ENCODE data around the gene TMEM208.

DNA sequence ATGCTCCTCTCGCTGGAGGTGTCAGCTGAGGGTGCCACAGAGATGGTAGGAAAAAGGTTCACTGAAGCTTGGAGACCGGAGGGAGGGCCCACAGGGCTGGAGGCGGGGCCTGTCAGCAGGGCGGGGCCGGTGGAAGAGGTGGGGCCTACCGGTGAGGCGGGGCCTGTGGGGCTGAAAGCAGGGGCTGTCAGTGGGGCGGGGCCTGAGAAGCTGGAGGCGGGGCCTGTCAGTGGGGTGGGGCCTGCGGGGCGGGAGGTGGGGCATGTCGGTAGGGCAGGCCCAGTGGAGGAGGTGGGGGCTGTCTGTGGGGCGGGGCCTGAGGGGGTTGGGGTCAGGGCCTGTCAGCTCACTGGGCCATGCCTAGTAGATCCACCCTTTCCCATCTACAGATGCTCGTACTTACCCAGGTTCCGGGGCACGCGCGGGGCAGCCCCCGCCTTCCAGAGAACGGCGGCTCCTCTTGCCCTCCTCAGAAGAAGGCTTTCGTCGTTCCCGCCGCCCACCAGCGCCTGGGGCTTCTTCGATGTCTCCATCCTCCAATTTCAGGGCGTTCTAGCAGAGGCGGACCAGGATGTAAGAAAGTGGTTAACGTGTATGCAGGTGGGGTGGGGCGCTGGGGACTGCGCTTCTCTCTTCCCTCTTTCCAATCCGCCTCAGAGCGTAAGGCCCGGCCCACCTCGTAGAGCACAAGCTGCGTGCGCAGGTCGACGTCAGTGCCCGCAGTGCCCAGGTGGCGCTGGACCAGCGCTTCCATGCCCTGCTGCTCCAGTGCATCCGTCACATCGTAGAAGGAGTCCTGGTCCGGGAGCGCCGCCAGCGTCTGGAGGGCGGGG, 9.8 kb downstream of the TMEM208 start:
- TF ChIP-seq CTCF (IDR thresholded peaks at IDR 0.05; ENCODE audit: insufficient read depth, low read depth, low read length): no peak
- no peak for TF ChIP-seq EZH2 (IDR thresholded peaks at IDR 0.05; ENCODE audit: insufficient read depth, low read length)
